NB4 (cell line): ENCODE data around the gene PDE4D.

Experiments used
- CTCF ChIP-seq: IDR thresholded peaks from one replicate; pipeline ENCODE4 v1.5.1; 2012; ENCODE audit warnings: low read depth, low read length
- POLR2A ChIP-seq: IDR thresholded peaks from 2 replicates; pipeline ENCODE4 v1.6.1; 2011; ENCODE audit warnings: mild to moderate bottlenecking; ENCODE audit not compliant: insufficient read length; ENCODE audit errors: extremely low read depth

DNA sequence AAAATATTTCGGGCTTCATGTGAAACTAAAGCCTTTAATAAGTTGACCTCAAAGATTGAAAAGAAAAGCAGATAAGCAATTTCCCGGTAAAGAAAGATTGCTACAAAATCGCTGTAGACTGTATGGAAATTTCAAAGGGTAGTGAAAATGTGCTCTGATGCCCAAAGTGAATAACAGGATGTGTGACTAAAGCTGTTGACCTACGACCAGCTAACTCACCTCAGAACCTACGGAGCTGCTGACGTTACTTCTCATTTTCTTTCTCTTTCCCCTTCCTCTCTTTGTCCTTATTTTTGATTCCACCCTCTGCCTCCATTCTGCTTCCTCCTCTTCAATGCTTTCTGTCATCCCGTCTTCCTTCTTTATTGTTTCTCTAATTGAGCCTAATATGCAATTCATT, 103.2 kb downstream of the PDE4D start:
- TF ChIP-seq CTCF (no peak), POLR2A (no peak)
